Spleen (tissue), 11 donors: ENCODE results near the gene SLC5A5. TPM values are rescaled to one million over a fixed set of nuclear protein-coding genes. Genes with fewer than 3 reads are reported as not detected.
A peak's percentile ranks its signal among the peaks of the same experiment; 100 is the strongest.

Experiments used
- DNase-seq: peaks from one replicate; pipeline ENCODE4 v3.0.0-alpha.2; 2020
- H3K27ac ChIP-seq, 8 donors: fragments of 200-600 bp; sonication (generic) in 7 of 8; 1 replicate in 4 of 8; 2 replicates in 4 of 8; pipeline versions ENCODE4 v1.5.0 to v1.8.0; 2016 to 2021; ENCODE audit warnings: inconsistent platforms in 4 of 8, mild to moderate bottlenecking in 4 of 8, moderate library complexity in 1 of 8
- H3K27me3 ChIP-seq, 7 donors: fragments of 200-600 bp; sonication (generic) in 6 of 7; replicated peaks in 1 of 7; 1 replicate in 4 of 7; 2 replicates in 3 of 7; pipeline versions ENCODE4 v1.5.0 to v1.8.0; 2016 to 2021; ENCODE audit warnings: inconsistent platforms in 3 of 7, mild to moderate bottlenecking in 1 of 7
- H3K36me3 ChIP-seq, 6 donors: fragments of 200-600 bp; sonication (generic) in 5 of 6; 1 replicate in 4 of 6; 2 replicates in 2 of 6; pipeline versions ENCODE4 v1.5.0 to v1.8.0; 2016 to 2021; ENCODE audit warnings: inconsistent platforms in 2 of 6
- H3K4me1 ChIP-seq, 6 donors: fragments of 200-600 bp; sonication (generic) in 5 of 6; 1 replicate in 3 of 6; 2 replicates in 3 of 6; pipeline versions ENCODE4 v1.5.0 to v1.8.0; 2016 to 2021; ENCODE audit warnings: inconsistent platforms in 3 of 6
- H3K4me3 ChIP-seq, 8 donors: fragments of 200-600 bp; sonication (generic) in 7 of 8; 1 replicate in 4 of 8; 2 replicates in 4 of 8; pipeline versions ENCODE4 v1.5.0 to v1.8.0; 2016 to 2021; ENCODE audit warnings: inconsistent platforms in 4 of 8, mild to moderate bottlenecking in 4 of 8, moderate library complexity in 2 of 8
- H3K9me3 ChIP-seq, 8 donors: fragments of 200-600 bp; sonication (generic) in 7 of 8; 1 replicate in 4 of 8; 2 replicates in 4 of 8; pipeline versions ENCODE4 v1.5.0 to v1.8.0; 2016 to 2021; ENCODE audit warnings: inconsistent platforms in 4 of 8
- CTCF ChIP-seq, 11 experiments: fragments of 200-600 bp in 7 of 11; fragments of 450-650 bp in 4 of 11; sonication (generic) in 4 of 11; IDR thresholded peaks in 8 of 11; conservative IDR thresholded peaks in 3 of 11; 1 replicate in 7 of 11; 2 replicates in 4 of 11; pipeline versions ENCODE4 v1.4.0 to v1.8.0; 2016 to 2021; ENCODE audit warnings: antibody characterized with exemption in 11 of 11, inconsistent platforms in 4 of 11, mild to moderate bottlenecking in 1 of 11
- POLR2A ChIP-seq, 3 donors: fragments of 450-650 bp; IDR thresholded peaks; one replicate each; pipeline ENCODE4 v1.5.1; 2017; ENCODE audit warnings: antibody characterized with exemption in 3 of 3, mild to moderate bottlenecking in 1 of 3
- POLR2AphosphoS5 ChIP-seq, 3 donors: sonication (generic); formaldehyde crosslinking; IDR thresholded peaks; one replicate each; pipeline ENCODE4 v1.5.1; 2017; ENCODE audit warnings: antibody characterized with exemption in 3 of 3
- WGBS, 5 donors: extraction: QIAGEN DNeasy Blood & Tissue Kit in 3 of 5; methylation state at CpG; one replicate each; pipeline versions ENCODE4 v1.1.5 to v1.1.7; 2013 to 2018; 5-methylcytosine and 5-hydroxymethylcytosine counted together
- intact Hi-C: fragments of 100-400 bp; cut with DNase I; formaldehyde crosslinking; loops from one replicate; pipeline ENCODE4 v1.15.0; 2023; ENCODE audit warnings: low total_unique reads
- polyA plus RNA-seq, 3 donors: library from polyadenylated mRNA; stranded (reverse); fragments of 200-250 nt; gene quantifications; one replicate each; pipeline ENCODE4 v1.2.1, GENCODE V29; 2013
- total RNA-seq, 7 donors: library from RNA; depleted of rRNA in 3 of 7; stranded (reverse); fragments of >200 nt in 3 of 7; fragmentation: NEBNext Ultra II Directional in 4 of 7; extraction: Animal tissue kit (Norgen Biotek cat#: 25700) in 4 of 7; gene quantifications; one replicate each; pipeline versions ENCODE4 v1.1.0 to v1.2.1, GENCODE V29; 2016 to 2021
- donor health status: healthy with polysubstance abuse.
- donor health status: DM: no; HTN: no; CAD: no; lungs with moderate emphysema.
- donor health status: DM: no; HTN: no; CAD: no.
- donor health status: Bipolar disorder and iron deficiency.
- donor health status: healthy.
- donor health status: DM: no; HTN: no; CAD: no.
- donor health status: DM: yes; HTN: yes; CAD: no.

SLC5A5 gene
- total and polyA plus RNA-seq, 10 donors, result 0.19 to 0.52 (median 0.31) TPM; not detected in 2

- 1 to 12% (median 3%) methylated on average over 34 to 61 of the region's 61 CpGs for WGBS, 5 donors
- Histone ChIP-seq H3K9me3 (no peaks in the 10 kb centered on the region), H3K4me3 (peak overlapping the region; percentile 19 to 67 (median 31)), H3K27me3 (peaks cover 12 to 62% (median 35%) of the 10 kb centered on the region in 7 donors), H3K4me1 (peaks cover 11 to 38% (median 29%) of the 10 kb centered on the region in 6 donors), H3K27ac (peak overlapping the region in 3 of 8 donors; percentile 11 to 48 (median 36)), H3K36me3 (no peaks in the 10 kb centered on the region)
- TF ChIP-seq POLR2AphosphoS5 (IDR thresholded peaks at IDR 0.05) (peak in 1 of 3 donors; percentile 40), POLR2A (IDR thresholded peaks at IDR 0.05) (no peak), CTCF (IDR thresholded peaks at IDR 0.05 in 8 of 11, conservative IDR thresholded peaks at IDR 0.05 in 3 of 11) (no peak)
- peak; percentile 83 for DNase-seq
- intact Hi-C loops, result no loop called here
These were observed 681 bp downstream of the SLC5A5 start for GRCh38 chr19:17872251-17873001.

GRCh38 chr19:17873786-17874757 is 2.3 kb downstream of the SLC5A5 start:
- peak; percentile 84 for DNase-seq
- WGBS, 5 donors, result 10 to 25% (median 12%) methylated on average over 37 to 63 of the region's 63 CpGs
- peak overlapping the region; percentile 13 to 67 (median 35) for H3K4me3 ChIP-seq

GRCh38 chr19:17874758-17875135 is 3.0 kb downstream of the SLC5A5 start:
- 85 to 92% (median 88%) methylated on average over 9 of the region's 9 CpGs for WGBS, 5 donors
- intact Hi-C loops, result no loop called here

More at GRCh38 chr19:17873786-17874757, 2.3 kb downstream of the SLC5A5 start:
- Histone ChIP-seq H3K27ac (no peak overlapping the region), H3K36me3 (no peaks in the 10 kb centered on the region), H3K4me1 (peaks cover 11 to 38% (median 29%) of the 10 kb centered on the region in 6 donors), H3K9me3 (no peaks in the 10 kb centered on the region), H3K27me3 (peaks cover 12 to 62% (median 35%) of the 10 kb centered on the region in 7 donors)
- intact Hi-C loops, result no loop called here
- TF ChIP-seq POLR2AphosphoS5 (IDR thresholded peaks at IDR 0.05) (peak in 1 of 3 donors; percentile 33), CTCF (IDR thresholded peaks at IDR 0.05 in 8 of 11, conservative IDR thresholded peaks at IDR 0.05 in 3 of 11) (no peak)

More at GRCh38 chr19:17874758-17875135, 3.0 kb downstream of the SLC5A5 start:
- Histone ChIP-seq H3K36me3 (no peaks in the 10 kb centered on the region), H3K27me3 (peaks cover 12 to 58% (median 35%) of the 10 kb centered on the region in 7 donors), H3K4me1 (peaks cover 11 to 38% (median 29%) of the 10 kb centered on the region in 6 donors), H3K4me3 (no peak overlapping the region), H3K27ac (no peak overlapping the region), H3K9me3 (no peaks in the 10 kb centered on the region)
- TF ChIP-seq CTCF (IDR thresholded peaks at IDR 0.05 in 8 of 11, conservative IDR thresholded peaks at IDR 0.05 in 3 of 11) (no peak), POLR2A (IDR thresholded peaks at IDR 0.05) (no peak), POLR2AphosphoS5 (IDR thresholded peaks at IDR 0.05) (no peak)
- DNase-seq, result no peak
